WTC11 (cell line): ENCODE measurements around the gene MASP1. TPM values are rescaled to one million over a fixed set of nuclear protein-coding genes. Genes with fewer than 3 reads are reported as not detected.

Experiments
- ATAC-seq: fragments of 200-7000 bp; cut with Tn5 transposase; 2 replicates; pipeline ENCODE4 v1.10.0; 2021; ENCODE audit warnings: mild to moderate bottlenecking, moderate library complexity
- CTCF ChIA-PET: fragments of 300-600 bp; sonication (Branson Sonifier 250); formaldehyde crosslinking; loops from one replicate; lab custom pipeline; 2021; ENCODE audit warnings: antibody characterized with exemption; lab: Charles Lee
- POLR2A ChIA-PET: fragments of 350-600 bp; sonication (Branson Sonifier 250); formaldehyde crosslinking; loops from one replicate; lab custom pipeline; 2021; ENCODE audit warnings: antibody characterized with exemption; lab: Charles Lee
- DNase-seq: peaks from one replicate; pipeline ENCODE4 v3.0.0; 2021; ENCODE audit warnings: low spot score
- H3K27ac Mint-ChIP-seq: 2 replicates; pipeline ENCODE4 v1.8.0; 2021; ENCODE audit warnings: mixed read lengths
- H3K27me3 Mint-ChIP-seq: 2 replicates; pipeline ENCODE4 v1.8.0; 2021; ENCODE audit warnings: low read depth, mild to moderate bottlenecking, moderate library complexity, mixed read lengths
- H3K36me3 Mint-ChIP-seq: 2 replicates; pipeline ENCODE4 v1.8.0; 2021; ENCODE audit warnings: mixed read lengths
- H3K4me1 Mint-ChIP-seq: 2 replicates; pipeline ENCODE4 v1.8.0; 2022; ENCODE audit warnings: mixed read lengths
- H3K4me3 Mint-ChIP-seq: 2 replicates; pipeline ENCODE4 v1.8.0; 2021; ENCODE audit warnings: mild to moderate bottlenecking, moderate library complexity, mixed read lengths
- H3K9me3 Mint-ChIP-seq: 2 replicates; pipeline ENCODE4 v1.8.0; 2021; ENCODE audit warnings: mixed read lengths
- ARID4B ChIP-seq: sonication (generic); formaldehyde crosslinking; IDR thresholded peaks from 2 replicates; pipeline ENCODE4 v1.8.0; 2023; ENCODE audit warnings: missing genetic modification reagents, mild to moderate bottlenecking, borderline replicate concordance
- ATF1 ChIP-seq: sonication (generic); formaldehyde crosslinking; IDR thresholded peaks from 2 replicates; pipeline ENCODE4 v1.8.1; 2023; ENCODE audit warnings: mild to moderate bottlenecking, moderate library complexity, missing genetic modification reagents
- E2F1 ChIP-seq: sonication (generic); formaldehyde crosslinking; IDR thresholded peaks from 2 replicates; pipeline ENCODE4 v1.8.0; 2022; ENCODE audit warnings: mild to moderate bottlenecking, missing genetic modification reagents
- ERG ChIP-seq: fragments of 250-450 bp; sonication (Bioruptor Pico); IDR thresholded peaks from 2 replicates; pipeline ENCODE4 v1.8.0; 2021; ENCODE audit warnings: mild to moderate bottlenecking
- ETV6 ChIP-seq: sonication (generic); formaldehyde crosslinking; IDR thresholded peaks from 2 replicates; pipeline ENCODE4 v1.8.1; 2022; ENCODE audit warnings: mild to moderate bottlenecking, missing genetic modification reagents
- FOXK1 ChIP-seq: sonication (generic); formaldehyde crosslinking; IDR thresholded peaks from 2 replicates; pipeline ENCODE4 v1.8.0; 2022; ENCODE audit warnings: mild to moderate bottlenecking, moderate library complexity, missing genetic modification reagents
- FOXP1 ChIP-seq: sonication (generic); formaldehyde crosslinking; IDR thresholded peaks from 2 replicates; pipeline ENCODE4 v1.8.0; 2022; ENCODE audit warnings: missing genetic modification reagents, mild to moderate bottlenecking, moderate library complexity, borderline replicate concordance
- HMGXB4 ChIP-seq: sonication (generic); formaldehyde crosslinking; IDR thresholded peaks from 2 replicates; pipeline ENCODE4 v1.8.1; 2023; ENCODE audit warnings: mild to moderate bottlenecking, moderate library complexity, missing genetic modification reagents
- MXD4 ChIP-seq: fragments of 250-450 bp; sonication (Bioruptor Pico); IDR thresholded peaks from 2 replicates; pipeline ENCODE4 v1.8.0; 2021; ENCODE audit warnings: mild to moderate bottlenecking, moderate library complexity, borderline replicate concordance
- PREB ChIP-seq: sonication (generic); formaldehyde crosslinking; IDR thresholded peaks from 2 replicates; pipeline ENCODE4 v1.8.1; 2022; ENCODE audit warnings: mild to moderate bottlenecking, missing genetic modification reagents, moderate library complexity, borderline replicate concordance
- SOX15 ChIP-seq: fragments of 250-450 bp; sonication (Bioruptor Pico); IDR thresholded peaks from 2 replicates; pipeline ENCODE4 v1.9.0; 2021; ENCODE audit warnings: mild to moderate bottlenecking
- STAT6 ChIP-seq: sonication (generic); formaldehyde crosslinking; conservative IDR thresholded peaks from 2 replicates; pipeline ENCODE4 v1.8.1; 2023; ENCODE audit warnings: mild to moderate bottlenecking, low read depth, missing genetic modification reagents, moderate library complexity
- TCF7 ChIP-seq: sonication (generic); formaldehyde crosslinking; IDR thresholded peaks from 2 replicates; pipeline ENCODE4 v1.8.0; 2022; ENCODE audit warnings: mild to moderate bottlenecking, low read depth, missing genetic modification reagents, moderate library complexity
- TEAD4 ChIP-seq: sonication (generic); formaldehyde crosslinking; IDR thresholded peaks from 2 replicates; pipeline ENCODE4 v1.8.0; 2022; ENCODE audit warnings: mild to moderate bottlenecking, missing genetic modification reagents
- ZNF532 ChIP-seq: fragments of 250-450 bp; sonication (Bioruptor Pico); IDR thresholded peaks from 2 replicates; pipeline ENCODE4 v1.9.0; 2021; ENCODE audit warnings: mild to moderate bottlenecking, borderline replicate concordance
- total RNA-seq: library from RNA; stranded (reverse); gene quantifications from 3 replicates; pipeline ENCODE4 v1.2.3, GENCODE V29; 2021

The MASP1 gene
- total RNA-seq, 1 experiment from 2014 or later: 2.2 TPM

GRCh38 chr3:187328691-187329090, 37.2 kb upstream of the MASP1 start (continued):
- TF ChIP-seq PREB (no peak), FOXK1 (CRISPR knock-in tag) (no peak), E2F1 (CRISPR knock-in tag) (no peak)
- TF ChIP-seq, all 79 proteins: peak for 0

GRCh38 chr3:187327845-187328244, 36.3 kb upstream of the MASP1 start:
- DNase-seq (no peak), ATAC-seq (no peak)
- H3K27me3 Mint-ChIP-seq: peaks cover 3% of the 10 kb centered on the region; the same call in 1 of the 2 replicates
- ChIA-PET POLR2A (interaction anchor here (0.6 kb wide), 1 partner anchor 354 kb away, joined by 13 read pairs; no protein-coding TSS in a partner anchor), CTCF (interaction anchor here (0.5 to 3.9 kb wide), 4 partner anchors 9 to 352 kb away, joined by 3 to 26 read pairs (median 5); no protein-coding TSS in a partner anchor)
- H3K36me3 Mint-ChIP-seq: no peaks in the 10 kb centered on the region
- peaks cover 4% of the 10 kb centered on the region; the same call in 1 of the 2 replicates for H3K4me1 Mint-ChIP-seq
- no peak overlapping the region for H3K27ac Mint-ChIP-seq
- H3K9me3 Mint-ChIP-seq: peaks cover 8% of the 10 kb centered on the region
- H3K4me3 Mint-ChIP-seq: no peak overlapping the region
- TF ChIP-seq TCF7 (no peak), ARID4B (no peak), STAT6 (CRISPR knock-in tag) (no peak), HMGXB4 (no peak), ETV6 (CRISPR knock-in tag) (no peak), ATF1 (CRISPR knock-in tag) (no peak), ZNF532 (CRISPR knock-in tag) (no peak), MXD4 (no peak), PREB (no peak), FOXP1 (no peak), SOX15 (CRISPR knock-in tag) (no peak), ERG (no peak), TEAD4 (CRISPR knock-in tag) (no peak)
